Gastroesophageal sphincter (tissue), 4 donors: Measurements from ENCODE around the gene TGFBR2. TPM values are rescaled to one million over a fixed set of nuclear protein-coding genes. Genes with fewer than 3 reads are reported as not detected.

ENCODE experiments used
- ATAC-seq: fragments of 150-250 bp; one replicate; pipeline ENCODE4 v1.9.1; 2016; ENCODE audit warnings: mild to moderate bottlenecking, moderate library complexity
- H3K27ac ChIP-seq, 4 donors: fragments of 200-600 bp; sonication (generic) in 3 of 4; 1 replicate in 3 of 4; 2 replicates in 1 of 4; pipeline ENCODE4 v1.5.1; 2016 to 2019
- H3K27me3 ChIP-seq: fragments of 200-600 bp; sonication (generic); one replicate; pipeline ENCODE4 v1.5.1; 2019
- H3K36me3 ChIP-seq, 2 donors: fragments of 200-600 bp; sonication (generic); one replicate each; pipeline ENCODE4 v1.5.1; 2019; ENCODE audit warnings: control low read depth in 1 of 2
- H3K4me1 ChIP-seq, 3 donors: fragments of 200-600 bp; sonication (generic); 1 replicate in 2 of 3; 2 replicates in 1 of 3; pipeline ENCODE4 v1.5.1; 2016 to 2019; ENCODE audit warnings: control low read depth in 2 of 3
- H3K4me3 ChIP-seq, 2 donors: fragments of 200-600 bp; sonication (generic); one replicate each; pipeline ENCODE4 v1.5.1; 2019; ENCODE audit warnings: mild to moderate bottlenecking in 1 of 2, moderate library complexity in 1 of 2
- H3K9me3 ChIP-seq, 3 donors: fragments of 200-600 bp; sonication (generic); one replicate each; pipeline ENCODE4 v1.5.1; 2017 to 2019; ENCODE audit warnings: control low read depth in 2 of 3
- EP300 ChIP-seq: sonication (generic); formaldehyde crosslinking; IDR thresholded peaks from one replicate; pipeline ENCODE4 v1.6.1; 2017; ENCODE audit warnings: antibody characterized with exemption, mild to moderate bottlenecking
- POLR2A ChIP-seq, 2 donors: fragments of 450-650 bp; IDR thresholded peaks; one replicate each; pipeline ENCODE4 v1.6.1; 2017; ENCODE audit warnings: antibody characterized with exemption in 2 of 2, mild to moderate bottlenecking in 2 of 2, moderate library complexity in 1 of 2
- POLR2AphosphoS5 ChIP-seq: sonication (generic); formaldehyde crosslinking; IDR thresholded peaks from one replicate; pipeline ENCODE4 v1.6.1; 2017; ENCODE audit warnings: antibody characterized with exemption
- WGBS, 2 donors: methylation state at CpG; one replicate each; pipeline ENCODE4 v1.1.5; 2018; ENCODE audit warnings: low coverage in 1 of 2; 5-methylcytosine and 5-hydroxymethylcytosine counted together
- total RNA-seq, 4 donors: library from RNA; depleted of rRNA; stranded (reverse); fragments of >200 nt; gene quantifications; one replicate each; pipeline ENCODE4 v1.1.0, GENCODE V29; 2016
- TF ChIP-seq, protein P1 (sequence below), 4 experiments: fragments of 200-600 bp in 2 of 4; fragments of 450-650 bp in 2 of 4; sonication (generic) in 1 of 4; IDR thresholded peaks; one replicate each; pipeline ENCODE4 v1.5.1; 2017 to 2019; ENCODE audit warnings: antibody characterized with exemption in 4 of 4, mild to moderate bottlenecking in 2 of 4, moderate library complexity in 2 of 4

TGFBR2 gene
- total RNA-seq, 4 donors from 2014 or later, result 174 to 297 (median 231) TPM

- TF ChIP-seq, protein P1, sequence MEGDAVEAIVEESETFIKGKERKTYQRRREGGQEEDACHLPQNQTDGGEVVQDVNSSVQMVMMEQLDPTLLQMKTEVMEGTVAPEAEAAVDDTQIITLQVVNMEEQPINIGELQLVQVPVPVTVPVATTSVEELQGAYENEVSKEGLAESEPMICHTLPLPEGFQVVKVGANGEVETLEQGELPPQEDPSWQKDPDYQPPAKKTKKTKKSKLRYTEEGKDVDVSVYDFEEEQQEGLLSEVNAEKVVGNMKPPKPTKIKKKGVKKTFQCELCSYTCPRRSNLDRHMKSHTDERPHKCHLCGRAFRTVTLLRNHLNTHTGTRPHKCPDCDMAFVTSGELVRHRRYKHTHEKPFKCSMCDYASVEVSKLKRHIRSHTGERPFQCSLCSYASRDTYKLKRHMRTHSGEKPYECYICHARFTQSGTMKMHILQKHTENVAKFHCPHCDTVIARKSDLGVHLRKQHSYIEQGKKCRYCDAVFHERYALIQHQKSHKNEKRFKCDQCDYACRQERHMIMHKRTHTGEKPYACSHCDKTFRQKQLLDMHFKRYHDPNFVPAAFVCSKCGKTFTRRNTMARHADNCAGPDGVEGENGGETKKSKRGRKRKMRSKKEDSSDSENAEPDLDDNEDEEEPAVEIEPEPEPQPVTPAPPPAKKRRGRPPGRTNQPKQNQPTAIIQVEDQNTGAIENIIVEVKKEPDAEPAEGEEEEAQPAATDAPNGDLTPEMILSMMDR (IDR thresholded peaks at IDR 0.05), result no peak
- TF ChIP-seq POLR2A (IDR thresholded peaks at IDR 0.05) (no peak), EP300 (no peak), POLR2AphosphoS5 (no peak)
- Histone ChIP-seq H3K27ac (peak overlapping the region; percentile 56 to 66 (median 64)), H3K27me3 (no peaks in the 10 kb centered on the region), H3K4me3 (no peak overlapping the region), H3K4me1 (peaks cover 52 to 94% (median 63%) of the 10 kb centered on the region in 3 donors), H3K36me3 (peaks cover 7 to 58% of the 10 kb centered on the region in 2 donors), H3K9me3 (no peaks in the 10 kb centered on the region)
- WGBS, 2 donors, result 30 to 46% methylated on average over 5 to 9 of the region's 9 CpGs
- ATAC-seq, result no peak
Observed at GRCh38 chr3:30658328-30659052, 52.1 kb downstream of the TGFBR2 start.

DNA sequence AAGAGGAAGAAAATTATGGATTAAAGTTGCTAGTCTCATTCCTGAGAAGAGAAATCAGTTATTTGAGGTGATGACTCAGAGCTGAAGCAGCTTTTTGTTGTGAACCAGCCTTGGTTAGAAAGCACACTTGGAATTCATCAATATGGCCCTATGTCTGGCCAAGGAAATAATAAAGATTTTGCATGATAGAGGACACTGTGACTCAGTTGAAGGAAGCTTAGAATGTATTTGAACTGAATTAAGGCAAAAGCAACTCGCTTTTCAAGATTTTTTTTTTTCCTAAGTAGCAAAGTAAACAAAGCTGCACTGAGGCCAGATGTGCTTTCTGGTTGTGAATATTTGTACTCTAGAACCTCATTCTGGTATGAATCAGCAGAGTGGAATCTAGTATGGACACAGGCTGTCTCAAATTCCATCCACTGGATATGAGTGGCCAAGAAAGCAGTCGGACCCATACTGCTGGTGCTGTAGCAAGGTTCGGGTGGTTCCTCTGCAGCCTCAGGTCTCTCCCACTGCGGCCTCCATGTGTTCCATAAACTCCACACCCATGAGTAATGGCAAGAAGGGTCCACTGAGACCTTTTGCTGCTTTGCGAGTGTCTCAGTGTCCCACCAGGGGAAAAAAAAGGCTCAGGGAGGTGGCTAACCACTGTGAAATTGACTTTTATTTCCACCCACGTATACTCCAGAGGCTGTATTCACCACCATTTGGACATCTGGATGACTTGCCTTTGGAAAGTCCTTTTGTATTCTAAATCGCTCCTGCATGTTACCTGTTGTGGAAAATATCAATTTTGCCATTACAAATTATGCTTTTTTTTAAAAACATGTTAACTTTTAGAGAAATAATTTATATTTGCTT, 53.1 kb downstream of the TGFBR2 start:
- Histone ChIP-seq H3K4me3 (no peak overlapping the region), H3K4me1 (peaks cover 49 to 100% (median 64%) of the 10 kb centered on the region in 3 donors), H3K27me3 (no peaks in the 10 kb centered on the region), H3K27ac (peak overlapping the region; percentile 49 to 67 (median 64)), H3K9me3 (no peaks in the 10 kb centered on the region), H3K36me3 (peaks cover 7 to 48% of the 10 kb centered on the region in 2 donors)
- peak; percentile 72 for ATAC-seq
- WGBS, 2 donors, result 71 to 100% methylated on average over 1 to 7 of the region's 7 CpGs
- TF ChIP-seq POLR2A (IDR thresholded peaks at IDR 0.05) (no peak), POLR2AphosphoS5 (no peak), EP300 (no peak)
- TF ChIP-seq, protein P1 (IDR thresholded peaks at IDR 0.05), result no peak

GRCh38 chr3:30660136-30660535, 53.7 kb downstream of the TGFBR2 start:
- H3K4me1 ChIP-seq, result peaks cover 51 to 100% (median 64%) of the 10 kb centered on the region in 3 donors
- H3K27ac ChIP-seq, result peak overlapping the region in 2 of 4 donors; percentile 61 to 66
- no peaks in the 10 kb centered on the region for H3K27me3 ChIP-seq
- no peaks in the 10 kb centered on the region for H3K9me3 ChIP-seq
- H3K36me3 ChIP-seq, result peaks cover 7 to 41% of the 10 kb centered on the region in 2 donors
- TF ChIP-seq EP300 (no peak), POLR2AphosphoS5 (no peak), POLR2A (IDR thresholded peaks at IDR 0.05) (no peak)
- TF ChIP-seq, protein P1 (IDR thresholded peaks at IDR 0.05), result no peak
- H3K4me3 ChIP-seq, result no peak overlapping the region
- WGBS, 2 donors, result 82 to 84% methylated on average over 3 of the region's 3 CpGs
- ATAC-seq, result no peak

DNA sequence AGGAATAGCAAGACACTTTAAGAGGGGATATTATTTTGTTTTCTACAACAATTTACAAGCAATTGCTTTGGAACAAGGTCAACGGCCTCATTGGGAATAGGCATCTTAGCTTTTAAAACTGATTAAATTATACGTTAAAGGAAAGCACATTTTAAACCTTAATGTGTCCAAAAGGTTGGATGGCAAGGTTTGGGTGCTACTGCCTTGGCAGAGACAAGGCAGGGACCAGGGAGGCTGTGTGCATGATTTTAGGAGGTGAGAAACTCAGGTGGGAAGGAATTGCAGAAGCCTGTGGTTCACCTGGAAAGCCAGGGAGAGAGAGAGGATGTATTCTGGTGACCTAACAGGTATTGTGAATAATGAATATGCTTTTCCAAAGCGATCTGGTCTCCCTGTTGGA, 54.3 kb downstream of the TGFBR2 start:
- Histone ChIP-seq H3K27ac (peak overlapping the region in 2 of 4 donors; percentile 61 to 66), H3K27me3 (no peaks in the 10 kb centered on the region), H3K4me1 (peaks cover 49 to 100% (median 65%) of the 10 kb centered on the region in 3 donors), H3K9me3 (no peaks in the 10 kb centered on the region), H3K4me3 (no peak overlapping the region), H3K36me3 (peaks cover 3 to 39% of the 10 kb centered on the region in 2 donors)
- no peak for ATAC-seq
- 87 to 95% methylated on average over 2 to 3 of the region's 3 CpGs for WGBS, 2 donors
- TF ChIP-seq POLR2AphosphoS5, result no peak
- TF ChIP-seq, protein P1 (IDR thresholded peaks at IDR 0.05), result no peak
- no peak for TF ChIP-seq EP300
- TF ChIP-seq POLR2A (IDR thresholded peaks at IDR 0.05), result no peak
